Stimulated activated CD4-positive, alpha-beta T cell treated with anti-CD3 and anti-CD28 coated beads, TNF-alpha, amount 100 ng/mL, for 4 hours (primary cell): Measurements from ENCODE around the gene SECISBP2.

Experiments used
- DNase-seq, 3 experiments: peaks; one replicate each; pipeline ENCODE4 v3.0.0-alpha.2; 2020; ENCODE audit warnings: low read depth in 3 of 3

Gene SECISBP2

GRCh38 chr9:89405826-89406225 lies 87.5 kb downstream of the SECISBP2 start:
- DNase-seq, result no peak

GRCh38 chr9:89407070-89407469 lies 88.8 kb downstream of the SECISBP2 start:
- DNase-seq, result no peak

GRCh38 chr9:89408628-89409101 lies 90.4 kb downstream of the SECISBP2 start:
- peak in 1 of 3 experiments; percentile 50 for DNase-seq
